Activated T-cell treated with anti-CD3 and anti-CD28 coated beads, Interleukin-2, amount 50 U/mL, for 48 hours (primary cell): ENCODE data around the gene DNAJB13.

Experiments
- DNase-seq, 2 experiments: peaks; one replicate each; pipeline ENCODE4 v3.0.0-alpha.2; 2020

DNAJB13 gene

DNA sequence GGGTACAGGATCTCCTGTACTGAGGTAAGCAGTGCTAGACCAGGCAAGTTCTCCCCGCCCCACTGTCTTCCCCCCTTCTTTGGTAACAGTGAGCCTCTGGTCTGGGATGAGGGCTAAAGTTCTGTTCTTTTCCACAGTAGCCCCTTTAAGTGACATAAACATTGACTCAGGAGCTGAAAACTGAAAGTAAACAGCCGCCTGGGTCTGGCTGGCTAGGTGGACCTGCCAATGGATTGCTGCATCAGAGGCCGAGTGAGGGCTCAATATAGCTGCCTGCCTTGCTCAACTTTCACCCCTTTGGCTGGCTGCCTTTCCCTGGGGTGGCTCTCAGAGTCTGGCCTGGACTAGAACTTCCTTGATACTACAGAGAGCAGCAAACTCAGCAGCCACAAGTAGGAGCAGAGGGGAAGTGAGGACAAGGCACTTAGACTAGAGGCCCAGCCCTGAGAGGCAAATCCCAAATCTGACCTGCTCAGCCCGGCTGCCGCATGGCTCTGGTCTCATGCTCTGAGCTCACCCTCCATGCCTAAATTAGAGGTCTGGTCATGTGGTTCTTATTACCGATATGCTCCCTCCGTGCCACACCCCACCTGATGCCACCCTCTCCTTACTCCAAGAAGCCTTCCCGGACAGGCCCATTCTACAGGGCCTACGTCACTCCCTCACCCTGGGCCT is 67.6 kb downstream of the DNAJB13 start:
- no peak for DNase-seq

DNA sequence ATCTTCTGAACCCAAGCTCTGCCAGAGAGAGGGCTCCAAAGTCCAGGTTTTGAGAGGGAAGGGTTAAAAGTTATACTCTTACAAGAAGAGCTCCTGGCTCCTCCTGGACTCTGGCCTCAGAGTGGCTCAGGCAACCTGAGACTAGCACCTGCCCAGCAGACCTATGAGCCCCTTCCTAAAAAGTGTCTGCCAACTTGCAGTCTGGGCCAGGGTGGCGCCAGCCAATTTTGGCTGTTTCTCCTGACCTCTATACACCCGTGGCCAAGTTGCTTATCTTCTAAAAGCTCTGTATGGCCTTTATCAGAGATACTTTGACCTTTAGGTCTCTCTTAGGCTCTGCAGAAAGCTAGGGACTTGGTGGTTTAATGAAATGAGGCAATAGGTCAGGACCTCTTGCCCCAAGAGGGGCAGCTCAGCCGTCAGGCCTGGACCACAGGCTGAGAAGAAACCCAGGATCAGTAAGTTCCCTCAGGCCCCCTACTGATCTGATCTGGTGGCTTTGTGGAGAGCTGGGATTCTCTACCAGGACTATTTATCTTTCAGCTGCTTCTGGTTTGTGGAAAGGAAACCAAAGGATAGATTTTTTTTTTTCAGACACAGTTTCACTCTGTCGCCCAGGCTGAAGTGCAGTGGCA is 68.4 kb downstream of the DNAJB13 start:
- peak in 1 of 2 experiments; percentile 54 for DNase-seq

DNA sequence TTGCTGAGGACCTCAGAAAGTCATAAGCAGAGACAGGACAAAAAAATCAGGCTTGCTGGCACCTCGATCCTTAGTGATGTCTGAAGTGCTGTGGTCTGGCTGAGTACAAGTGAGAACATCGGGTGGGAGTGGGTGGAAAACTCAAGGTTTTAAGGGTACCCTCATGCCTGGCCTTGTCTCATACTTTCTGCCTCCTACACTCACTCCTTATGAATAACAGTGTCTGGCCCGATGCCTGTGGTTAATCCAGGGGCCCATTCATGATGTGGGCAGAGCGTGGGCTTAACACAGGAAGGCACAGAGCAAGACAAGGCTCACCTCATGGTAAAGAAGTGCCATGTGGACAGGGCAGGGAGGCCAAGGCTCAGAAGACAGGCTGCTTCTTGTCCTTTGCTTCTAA is 69.0 kb downstream of the DNAJB13 start:
- peak; percentile 87 for DNase-seq
